Measurements from ENCODE around the gene LGALS14.
"Not testable (repeated sequence)": the region's sequence is repeated elsewhere in the genome, so short reads cannot be mapped to it uniquely, and the experiment has no call there.

The LGALS14 gene, protein sequence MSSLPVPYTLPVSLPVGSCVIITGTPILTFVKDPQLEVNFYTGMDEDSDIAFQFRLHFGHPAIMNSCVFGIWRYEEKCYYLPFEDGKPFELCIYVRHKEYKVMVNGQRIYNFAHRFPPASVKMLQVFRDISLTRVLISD

DNA sequence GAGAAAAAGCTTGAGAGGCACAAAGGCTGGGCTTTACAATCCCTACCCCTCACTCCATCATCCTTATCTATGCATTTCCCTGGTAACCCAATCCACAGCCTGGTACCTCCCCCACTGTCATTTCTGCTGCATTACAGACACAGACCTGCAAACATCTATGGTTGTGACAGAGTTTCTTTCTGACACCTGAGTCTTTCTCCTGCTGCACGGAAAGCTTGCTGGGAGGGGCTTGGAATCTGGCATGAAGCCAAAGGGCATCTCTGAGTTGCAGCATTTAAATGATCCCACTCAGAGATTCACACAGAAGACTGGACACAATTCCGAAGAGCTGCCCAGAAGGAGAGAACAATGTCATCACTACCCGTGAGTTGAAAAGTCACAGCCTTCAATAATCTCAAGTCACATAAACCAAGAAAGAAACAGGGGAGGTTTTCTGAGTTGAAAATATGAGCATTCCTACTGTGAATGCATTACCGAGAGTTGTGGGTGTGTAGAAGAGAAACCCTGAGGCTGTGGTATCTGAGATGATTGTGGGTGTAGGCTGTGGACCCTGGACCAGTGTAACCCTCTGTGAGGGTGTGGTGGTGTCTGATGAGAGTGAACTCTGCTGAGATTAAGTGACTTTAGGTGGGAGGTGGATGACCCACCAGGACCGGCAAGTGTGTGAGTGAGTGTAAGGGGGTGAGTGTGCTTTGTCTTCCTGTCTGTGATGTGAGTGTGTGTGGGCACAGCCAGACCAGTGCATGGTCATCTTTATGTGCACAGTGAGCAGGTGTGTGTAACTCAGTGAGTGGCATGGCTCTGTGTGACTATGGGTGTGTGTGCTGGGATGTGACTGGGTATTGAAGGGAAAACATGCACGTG, at the start of gene LGALS14:
Gene LGALS14, plus strand, starts transcription at position 301 of the 864 bp plus-strand sequence. Its CDS starts 48 bp downstream, at position 349.
- DNase-seq (ENCODE audit: low read depth): no peak

DNA sequence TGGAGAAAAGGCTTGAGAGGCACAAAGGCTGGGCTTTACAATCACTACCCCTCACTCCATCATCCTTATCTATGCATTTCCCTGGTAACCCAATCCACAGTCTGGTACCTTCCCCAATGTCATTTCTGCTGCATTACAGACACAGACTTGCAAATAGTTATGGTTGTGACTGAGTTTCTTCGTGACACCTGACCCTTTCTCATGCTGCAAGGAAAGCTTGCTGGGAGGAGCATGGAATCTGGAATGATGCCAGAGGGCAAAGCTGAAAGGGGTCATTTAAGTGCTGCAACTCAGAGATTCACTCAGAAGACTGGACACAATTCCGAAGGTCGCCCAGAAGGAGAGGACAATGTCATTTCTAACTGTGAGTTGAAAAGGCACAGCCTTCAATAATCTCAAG, 48.7 kb upstream of the LGALS14 start, which contains the start of gene LGALS16:
Gene LGALS16, plus strand, starts transcription at position 301 of the 400 bp plus-strand sequence. Its CDS starts 49 bp downstream, at position 350.
- DNase-seq (ENCODE audit: low read depth): no peak

GRCh38 chr19:39659791-39660190, 44.5 kb upstream of the LGALS14 start:
- no peak for DNase-seq (ENCODE audit: low read depth)

DNA sequence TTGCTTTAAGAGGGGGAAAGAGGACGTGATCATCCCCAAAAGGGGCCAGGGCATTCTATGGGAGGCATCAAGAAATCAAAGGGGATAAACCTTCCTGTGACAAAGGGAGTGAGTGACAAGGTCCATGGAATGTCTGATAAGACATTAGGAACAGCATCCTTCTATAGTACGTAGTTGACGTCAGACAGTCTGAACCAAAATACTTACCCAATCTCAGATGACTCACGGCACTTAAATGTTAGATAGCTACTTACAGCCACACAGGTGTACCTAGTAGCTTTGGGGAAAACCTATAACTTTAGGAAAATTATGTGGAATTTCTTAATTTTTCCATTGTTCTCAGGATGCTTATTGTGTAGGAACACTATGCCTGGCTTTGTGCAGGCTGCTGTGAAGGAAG, 43.6 kb upstream of the LGALS14 start:
- DNase-seq (ENCODE audit: low read depth): no peak

- DNase-seq (ENCODE audit: low read depth): no peak
Measured at GRCh38 chr19:39661565-39661964, 42.7 kb upstream of the LGALS14 start.

GRCh38 chr19:39669860-39670259, 34.4 kb upstream of the LGALS14 start:
- DNase-seq (ENCODE audit: low read depth): not testable (repeated sequence)

DNA sequence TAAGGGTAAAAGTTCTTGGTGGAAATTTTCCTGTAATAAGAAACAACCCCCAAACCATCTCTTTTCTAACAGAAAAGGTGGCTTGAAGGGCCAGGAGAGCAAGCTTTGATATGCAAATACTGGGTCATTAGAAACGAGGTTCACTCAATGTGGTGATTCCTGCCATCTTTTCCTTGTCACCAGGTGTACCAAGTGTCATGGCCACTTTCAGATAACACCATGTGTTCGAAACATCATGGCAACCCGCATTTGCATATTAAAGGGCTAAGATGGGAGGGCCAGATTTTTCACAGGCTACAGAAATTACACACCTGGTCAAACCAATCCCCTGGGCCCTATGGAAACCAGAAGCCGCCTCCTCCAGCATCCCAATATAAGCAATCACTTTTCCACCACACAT, 33.3 kb upstream of the LGALS14 start:
- DNase-seq (ENCODE audit: low read depth): no peak

GRCh38 chr19:39671739-39672363, 32.4 kb upstream of the LGALS14 start:
- DNase-seq (ENCODE audit: low read depth): peak; percentile 54

GRCh38 chr19:39672473-39672872, 31.8 kb upstream of the LGALS14 start:
- DNase-seq (ENCODE audit: low read depth): no peak

DNA sequence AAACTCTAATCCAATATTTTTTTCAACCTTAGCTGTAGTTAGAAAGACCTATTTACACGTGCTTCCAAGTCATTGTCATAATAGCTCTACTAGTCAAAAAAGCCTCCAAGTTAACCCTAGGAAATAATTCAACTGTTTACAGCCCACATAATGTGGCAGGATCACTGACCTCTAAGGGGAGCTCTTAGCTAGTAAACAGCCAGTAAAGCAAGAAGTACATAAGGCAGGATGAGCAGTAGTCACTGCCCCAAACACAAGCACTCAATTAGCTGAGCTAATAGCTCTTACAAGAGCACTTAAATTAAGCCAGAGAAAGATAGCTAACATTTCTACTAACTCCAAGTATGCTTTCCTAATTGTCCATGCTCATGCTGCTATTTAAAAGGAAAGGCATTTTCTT, 30.4 kb upstream of the LGALS14 start:
- not testable (repeated sequence) for DNase-seq (ENCODE audit: low read depth)

DNA sequence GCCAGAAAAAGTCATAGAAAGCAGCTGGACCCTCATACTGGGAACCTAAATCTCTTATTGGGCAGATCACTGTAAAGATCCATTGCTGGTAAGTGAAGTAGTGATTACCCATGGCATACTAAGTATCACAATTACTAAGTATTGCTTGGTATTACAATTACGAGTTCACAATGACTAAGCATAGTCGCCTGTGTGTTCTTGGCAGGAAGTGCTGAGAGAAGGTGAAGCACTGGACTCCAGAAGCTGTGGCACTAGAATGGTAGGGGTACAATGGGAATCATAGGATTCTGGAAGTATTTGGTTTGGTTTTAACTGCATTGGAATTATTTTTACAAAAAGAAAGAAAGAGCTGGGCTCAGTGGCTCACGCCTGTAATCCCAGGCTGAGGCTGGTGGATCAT, 28.3 kb upstream of the LGALS14 start:
- no peak for DNase-seq (ENCODE audit: low read depth)

GRCh38 chr19:39677961-39678889, 26.1 kb upstream of the LGALS14 start:
- DNase-seq (ENCODE audit: low read depth): peak; percentile 41

DNA sequence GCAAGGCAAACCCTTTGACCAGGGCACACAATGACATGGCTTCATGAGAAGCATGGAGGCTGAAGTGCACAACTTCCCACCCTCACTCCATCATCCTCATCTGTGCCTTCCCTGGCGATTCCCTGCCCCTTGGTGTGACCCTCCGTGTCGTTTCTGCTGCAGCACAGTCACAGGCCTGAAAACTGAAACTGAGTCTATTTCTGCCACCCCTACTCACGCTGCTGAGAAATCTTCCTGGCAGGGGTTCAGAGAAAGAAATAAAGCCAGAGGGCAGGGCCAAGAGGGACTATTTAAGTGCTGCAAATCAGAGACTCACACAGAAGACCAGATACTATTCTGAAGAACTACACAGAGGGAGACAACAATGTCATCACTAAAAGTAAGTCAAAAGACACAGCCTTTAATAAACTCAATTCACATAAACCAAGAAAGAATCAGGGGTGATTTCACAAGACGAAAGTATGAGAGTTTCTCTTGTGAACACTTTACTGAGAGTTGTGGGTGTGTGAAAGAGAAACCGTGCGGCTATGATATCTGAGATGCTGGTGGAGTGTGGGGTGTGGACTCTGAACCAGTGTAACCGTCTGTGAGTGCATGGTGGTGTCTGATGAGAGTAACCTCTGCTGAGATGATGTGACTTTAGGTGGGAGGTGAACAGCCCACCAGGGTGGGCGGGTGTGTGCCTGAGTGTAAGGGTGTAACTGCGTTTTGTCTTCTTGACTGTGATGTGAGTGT, 25.1 kb upstream of the LGALS14 start:
- no peak for DNase-seq (ENCODE audit: low read depth)

- no peak for DNase-seq (ENCODE audit: low read depth)
Measured at GRCh38 chr19:39679791-39680168, 24.5 kb upstream of the LGALS14 start.

- DNase-seq (ENCODE audit: low read depth): no peak
Measured at GRCh38 chr19:39680593-39680992, 23.7 kb upstream of the LGALS14 start.

DNA sequence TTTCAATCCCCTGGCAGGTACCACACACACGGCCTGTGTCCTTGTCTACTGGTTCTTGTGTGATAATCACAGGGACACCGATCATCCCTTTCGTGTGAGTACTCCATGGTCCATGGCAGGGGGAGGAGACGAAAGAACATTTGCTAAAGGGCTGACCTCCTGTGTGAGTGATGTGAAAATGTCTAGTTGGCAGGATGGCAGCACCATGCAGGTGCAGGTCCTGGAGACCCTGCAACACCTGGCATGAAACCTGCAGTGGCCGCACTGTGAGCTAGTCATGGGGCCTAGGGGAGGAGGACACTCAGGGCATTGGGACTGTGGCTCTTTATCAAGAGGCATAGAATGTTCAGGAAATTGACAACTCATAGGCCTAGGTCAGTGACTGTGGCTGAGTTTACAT, 22.9 kb upstream of the LGALS14 start:
- DNase-seq (ENCODE audit: low read depth): no peak

GRCh38 chr19:39684267-39684666, 20.0 kb upstream of the LGALS14 start:
- DNase-seq (ENCODE audit: low read depth): no peak

DNA sequence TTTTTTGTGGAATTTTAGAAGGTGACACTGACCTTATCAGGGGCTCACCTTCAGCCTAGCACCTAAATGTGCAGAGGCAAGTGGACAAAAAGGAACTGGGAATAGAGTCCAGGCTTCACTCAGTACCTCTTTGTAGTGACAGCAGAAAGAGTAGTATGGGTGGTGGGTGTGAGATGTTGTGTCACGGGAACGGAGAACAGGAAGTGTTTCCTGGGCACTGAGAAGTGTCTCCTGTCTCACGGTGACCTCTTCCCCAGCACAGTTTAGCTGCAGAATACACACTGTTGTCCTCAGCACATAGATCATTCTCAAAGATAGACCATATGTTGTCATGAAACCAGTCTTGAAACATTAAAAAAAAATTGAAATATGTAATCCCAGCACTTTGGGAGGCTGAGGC, 17.5 kb upstream of the LGALS14 start:
- no peak for DNase-seq (ENCODE audit: low read depth)

GRCh38 chr19:39688637-39689036, 15.6 kb upstream of the LGALS14 start:
- not testable (repeated sequence) for DNase-seq (ENCODE audit: low read depth)

GRCh38 chr19:39692166-39692565, 12.1 kb upstream of the LGALS14 start:
- DNase-seq (ENCODE audit: low read depth): no peak

DNA sequence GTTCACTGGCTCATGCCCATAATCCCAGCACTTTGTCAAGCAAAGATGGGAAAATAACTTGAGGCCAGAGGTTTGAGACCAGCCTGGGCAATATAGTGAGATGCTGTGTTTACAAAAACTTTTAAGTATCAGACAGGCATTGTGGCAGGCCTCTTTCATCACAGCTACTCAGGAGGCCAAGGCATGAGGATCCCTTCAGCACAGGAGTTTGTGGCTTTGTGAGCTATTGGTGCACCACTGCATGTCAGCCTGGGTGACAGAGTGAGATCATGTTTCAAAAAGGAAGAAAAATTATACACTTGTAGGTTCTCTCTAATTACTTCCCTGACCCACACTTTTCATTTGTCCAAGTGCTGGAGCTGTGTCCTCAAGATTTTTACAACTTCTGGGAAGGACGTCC, 11.5 kb upstream of the LGALS14 start:
- DNase-seq (ENCODE audit: low read depth): no peak

Measured in iris pigment epithelial cell (primary cell).